ENCODE results near the gene FAM13A.
"Not testable (repeated sequence)": the region's sequence is repeated elsewhere in the genome, so short reads cannot be mapped to it uniquely, and the experiment has no call there.

The FAM13A gene

DNA sequence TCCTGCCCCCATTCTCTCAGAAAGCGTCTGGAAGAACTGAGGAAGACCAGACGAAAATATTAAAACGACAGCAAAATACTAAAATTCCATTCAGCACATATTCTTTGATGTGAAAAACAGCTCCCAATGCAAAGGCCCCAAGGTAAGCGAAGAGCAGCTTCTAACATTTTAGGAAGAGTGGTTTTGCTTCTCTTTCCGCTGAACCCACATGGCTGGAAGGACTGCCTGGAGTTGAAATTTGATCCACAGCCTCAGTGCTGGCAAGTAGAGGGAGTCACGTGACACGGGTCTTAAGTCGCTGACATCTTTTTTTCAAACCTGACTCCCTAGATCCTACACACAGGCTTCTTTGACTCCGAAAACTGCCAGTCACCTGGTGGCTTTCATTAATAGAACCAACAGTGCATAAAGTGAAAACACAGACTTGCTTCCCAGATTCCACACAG is at the start of gene FAM13A:
Gene FAM13A (minus strand): TSS at position 233 of the 446 bp plus-strand sequence. CDS start 221 bp downstream, at position 12.
- DNase-seq: peak; percentile 97

DNA sequence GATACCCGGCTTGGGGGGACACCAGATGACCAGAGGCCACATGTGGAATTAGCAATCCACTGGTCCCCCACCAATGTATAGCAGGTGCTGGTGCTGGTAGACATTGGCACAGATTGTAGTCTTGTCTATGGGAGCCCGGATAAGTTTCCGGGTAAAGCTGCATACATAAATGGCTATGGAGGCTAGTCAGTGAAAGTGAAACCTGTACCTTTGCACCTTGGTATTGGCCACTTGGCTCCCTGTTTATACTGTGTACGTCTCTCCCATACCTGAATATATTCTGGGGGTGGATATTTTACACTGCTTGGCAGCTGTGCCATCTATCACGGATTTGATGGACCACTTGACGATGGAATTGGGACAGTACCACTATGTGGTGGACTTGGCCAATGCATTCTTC is 48.7 kb upstream of the FAM13A start:
- DNase-seq: no peak

DNA sequence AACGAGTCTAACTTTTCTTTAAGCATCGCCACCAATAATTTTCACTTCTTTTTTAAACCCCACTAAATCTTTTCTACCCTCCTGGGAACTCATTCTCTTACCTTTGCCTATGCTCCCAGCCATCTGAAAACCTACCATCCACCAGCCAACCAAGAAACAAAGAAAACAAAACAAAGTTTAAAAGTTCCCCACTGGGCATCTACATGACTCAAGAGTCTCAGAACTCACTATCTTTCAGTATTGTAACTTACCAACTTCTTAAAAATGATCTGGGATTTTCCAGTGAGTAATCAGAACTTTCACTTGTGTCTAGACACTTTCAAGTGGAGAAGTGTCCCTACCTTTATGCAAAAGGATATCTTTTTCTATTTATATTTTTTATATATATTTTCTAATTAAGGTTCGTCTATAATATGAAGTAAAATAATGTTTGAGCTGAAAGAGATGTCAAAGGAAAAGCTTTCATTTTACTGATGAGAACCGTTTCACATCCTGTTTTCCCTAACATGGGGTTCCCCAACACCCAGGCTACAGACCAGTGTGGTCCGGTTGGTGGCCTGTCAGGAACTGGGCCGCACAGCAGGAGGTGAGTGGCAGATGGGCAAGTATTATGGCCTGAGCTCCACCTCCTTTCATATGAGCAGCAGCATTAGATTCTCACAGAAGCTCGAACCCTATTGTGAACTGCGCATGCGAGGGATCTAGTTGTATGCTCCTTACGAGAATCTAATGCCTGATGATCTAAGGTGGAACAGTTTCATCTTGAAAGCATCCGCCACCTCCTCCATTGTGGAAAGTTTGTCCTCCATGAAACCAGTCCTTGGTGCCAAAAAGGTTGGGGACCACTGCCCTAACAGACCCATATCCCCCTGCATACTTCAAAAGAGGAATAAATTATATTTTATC is 44.5 kb upstream of the FAM13A start:
- DNase-seq: no peak

DNA sequence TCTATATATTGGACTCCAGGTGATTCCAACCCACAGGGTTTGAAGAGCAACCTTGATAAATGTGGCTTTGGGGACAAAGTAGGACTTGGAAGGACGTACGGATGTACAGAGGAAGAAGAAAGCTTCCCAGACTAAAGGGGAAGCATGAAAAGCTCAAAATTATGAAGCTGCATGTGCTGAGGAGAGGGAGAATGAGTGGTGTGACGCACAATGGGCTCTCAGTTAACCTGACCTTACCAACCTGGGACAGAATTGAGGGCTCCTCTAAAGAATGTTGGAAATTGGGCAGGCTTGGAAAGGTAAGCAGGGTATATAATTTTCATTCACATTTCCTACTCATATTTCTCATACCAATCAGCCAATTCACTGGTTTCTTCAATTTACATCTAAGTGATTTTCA is 43.9 kb upstream of the FAM13A start:
- DNase-seq: no peak

DNA sequence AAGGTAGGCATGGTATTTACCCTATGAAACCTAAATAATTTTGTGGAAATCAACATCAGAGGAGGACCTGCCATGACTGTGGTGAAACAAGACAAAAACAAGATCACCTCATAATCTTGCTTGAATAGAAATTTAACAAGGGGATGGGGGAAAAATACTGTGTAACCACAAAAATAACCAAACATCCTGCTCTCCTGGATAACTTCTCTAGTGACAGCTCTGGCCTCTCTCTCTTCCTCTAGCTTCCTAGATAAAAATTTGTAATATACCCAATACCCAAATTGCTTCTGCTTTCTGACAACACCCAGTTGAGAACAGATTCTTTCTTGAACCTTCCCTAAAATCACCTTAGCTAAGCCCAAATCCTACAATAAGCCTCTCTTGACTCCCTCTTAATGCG is 42.5 kb upstream of the FAM13A start:
- no peak for DNase-seq

DNA sequence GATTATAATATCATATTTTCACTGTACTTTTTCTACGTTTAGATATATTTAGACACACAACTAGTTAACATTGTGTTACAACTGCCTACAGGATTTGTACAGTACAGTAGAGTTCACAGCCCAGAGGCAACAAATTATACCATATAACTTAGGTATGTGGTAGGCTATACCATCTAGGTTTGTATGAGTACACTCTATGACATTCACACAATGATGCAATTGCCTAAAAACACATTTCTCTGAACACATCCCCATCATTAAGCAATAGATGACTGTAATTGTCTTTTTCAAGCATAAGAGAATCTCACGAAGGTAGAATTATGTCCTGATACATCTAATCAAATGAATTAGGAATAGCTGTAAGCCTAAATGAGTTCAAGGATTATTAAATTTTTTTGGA is 42.0 kb upstream of the FAM13A start:
- DNase-seq: no peak

DNA sequence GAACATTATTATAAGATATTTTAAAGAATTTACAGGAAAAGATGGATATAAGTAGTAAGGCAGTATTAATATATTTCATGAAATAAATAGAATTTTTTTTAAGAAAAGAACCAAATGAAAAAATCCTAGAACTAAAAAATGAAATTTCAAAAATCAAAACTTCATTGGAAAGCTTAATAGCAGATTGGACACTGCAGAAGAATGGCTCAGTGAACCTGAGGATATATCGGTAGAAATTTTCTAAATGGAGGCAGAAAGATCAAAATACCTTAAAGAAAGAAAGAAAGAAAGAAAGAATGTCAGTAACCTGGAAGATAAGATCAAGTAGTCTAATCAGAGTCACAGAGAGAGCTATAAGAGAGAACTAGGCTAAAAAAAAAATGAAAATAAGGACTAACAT is 21.3 kb upstream of the FAM13A start:
- no peak for DNase-seq

DNA sequence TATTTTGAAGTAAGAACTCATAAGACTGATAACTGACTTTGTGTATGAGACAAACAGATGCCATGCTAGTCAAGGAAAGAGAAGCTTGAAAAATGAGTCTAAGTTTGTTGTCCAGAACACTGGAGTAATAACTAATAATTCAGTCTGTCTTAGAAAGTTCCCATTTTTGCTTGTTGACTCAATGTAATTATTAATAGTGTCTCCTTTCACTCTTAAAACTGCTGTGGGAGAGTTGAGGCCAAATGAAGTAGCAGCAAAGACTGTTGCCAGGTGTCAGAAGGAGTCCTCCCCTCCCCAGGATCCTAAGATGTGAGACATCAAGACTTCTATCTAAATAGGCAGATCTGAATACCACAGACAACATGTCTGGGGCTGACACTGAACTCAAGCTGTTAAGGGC is 20.8 kb upstream of the FAM13A start:
- no peak for DNase-seq

DNA sequence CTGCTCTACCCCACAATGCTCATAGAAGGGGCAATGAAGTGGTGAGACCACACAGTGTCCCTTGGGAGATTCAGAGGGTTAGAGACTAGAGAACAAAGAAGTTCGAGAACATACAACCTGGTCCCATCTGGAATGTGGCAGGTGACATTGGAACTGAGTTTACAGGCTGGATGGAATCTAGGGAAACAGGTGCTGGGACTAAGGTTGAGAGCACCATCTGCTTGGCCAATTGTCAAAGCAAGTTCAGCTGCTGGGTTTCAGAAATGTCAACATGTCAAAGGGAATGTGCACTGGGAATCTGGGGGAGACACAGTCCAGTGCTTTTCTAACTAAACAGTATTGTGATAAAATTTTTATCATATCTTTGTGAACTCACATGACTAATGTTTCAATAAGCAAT is 15.9 kb upstream of the FAM13A start:
- no peak for DNase-seq

DNA sequence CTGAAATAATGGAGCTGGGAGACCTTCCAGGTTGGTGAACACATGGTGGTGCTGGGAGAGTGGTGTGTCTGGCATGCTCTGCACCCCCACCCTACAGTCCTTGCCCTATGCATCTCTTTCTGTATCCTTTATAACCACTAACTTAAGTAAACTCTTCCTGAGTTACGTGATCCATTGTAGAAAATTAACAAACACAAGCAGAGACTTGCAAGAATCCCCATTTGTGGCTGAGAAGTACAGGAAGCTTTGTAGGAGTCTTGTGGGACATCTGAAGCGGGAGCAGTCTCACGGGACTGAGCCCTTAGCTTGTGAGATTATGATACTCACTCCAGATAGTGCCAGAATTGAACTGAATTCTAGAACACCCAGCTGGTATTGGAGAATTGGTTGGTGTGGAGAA is 14.3 kb upstream of the FAM13A start:
- DNase-seq: no peak

DNA sequence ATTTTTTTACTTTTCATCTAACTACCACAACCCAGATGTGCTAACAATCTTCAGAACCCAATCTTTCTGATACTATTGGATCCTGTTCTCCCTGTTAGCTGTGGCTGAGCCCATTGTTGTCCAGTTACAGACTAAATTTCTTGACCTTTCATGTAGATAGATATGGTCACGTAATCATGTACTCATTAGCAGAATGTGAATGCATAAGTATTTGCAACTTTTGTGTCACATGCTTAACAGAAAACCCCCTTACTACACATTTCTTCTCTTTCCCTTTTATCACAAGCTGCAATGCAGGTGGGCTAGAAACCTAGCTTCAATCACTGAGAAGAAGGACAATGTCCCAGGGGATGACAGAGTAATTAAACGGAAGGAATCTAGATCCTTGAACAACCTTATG is 13.1 kb upstream of the FAM13A start:
- DNase-seq: no peak

DNA sequence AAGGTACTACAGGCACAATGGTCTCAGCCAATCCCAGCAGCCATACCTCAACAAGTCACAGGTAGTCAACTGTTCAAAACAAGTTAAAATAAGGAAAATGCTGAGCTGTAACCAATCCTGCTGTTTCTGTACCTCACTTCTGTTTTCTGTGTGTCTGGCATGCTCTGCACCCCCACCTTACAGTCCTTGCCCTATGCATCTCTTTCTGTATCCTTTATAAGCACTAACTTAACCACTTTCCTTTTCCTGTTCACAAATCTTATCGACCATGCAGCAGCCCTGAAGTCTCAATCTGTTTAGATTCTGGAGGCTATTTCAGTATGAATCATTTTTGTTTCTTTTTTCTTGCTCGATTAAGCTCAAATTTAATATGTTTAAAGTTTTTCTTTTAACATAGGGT is 12.5 kb upstream of the FAM13A start:
- no peak for DNase-seq

DNA sequence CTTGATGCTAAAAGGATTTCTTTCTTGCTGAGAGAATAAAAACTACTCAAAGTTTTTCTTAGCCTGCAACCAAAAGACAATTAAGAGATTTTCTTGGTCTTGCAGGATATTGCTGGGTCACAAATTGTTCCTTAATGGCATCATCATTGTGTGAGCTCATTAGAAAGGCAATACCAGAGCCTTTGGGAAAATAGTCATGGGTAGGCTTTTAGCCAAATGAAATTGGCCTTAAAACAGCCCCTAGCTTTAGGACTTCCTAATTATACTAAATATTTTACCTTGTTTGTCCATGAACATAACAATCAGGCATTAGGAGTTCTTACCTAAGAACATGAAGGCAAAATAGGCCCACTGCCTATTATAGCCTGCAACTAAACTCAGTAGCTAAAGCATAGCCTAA is 10.4 kb upstream of the FAM13A start:
- DNase-seq: no peak

DNA sequence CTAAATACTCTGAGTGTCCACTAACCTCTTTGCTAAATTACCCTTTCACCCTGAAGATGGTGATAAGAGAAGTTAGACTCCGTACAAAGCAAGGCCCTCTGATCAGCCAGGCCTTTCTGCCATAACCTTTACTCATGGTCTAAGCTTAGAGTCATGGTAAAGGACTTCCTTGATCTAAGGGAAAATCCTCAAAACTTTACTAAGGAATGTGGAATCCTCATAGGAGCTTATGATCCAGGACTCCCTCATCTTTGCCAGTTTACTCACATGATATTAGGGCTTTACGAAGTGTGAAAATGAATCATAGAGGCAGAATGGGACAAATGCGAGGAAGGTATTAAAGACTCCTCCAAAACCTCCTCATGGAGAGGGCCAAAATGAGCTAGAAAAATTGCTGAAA is 7.9 kb upstream of the FAM13A start:
- no peak for DNase-seq

DNA sequence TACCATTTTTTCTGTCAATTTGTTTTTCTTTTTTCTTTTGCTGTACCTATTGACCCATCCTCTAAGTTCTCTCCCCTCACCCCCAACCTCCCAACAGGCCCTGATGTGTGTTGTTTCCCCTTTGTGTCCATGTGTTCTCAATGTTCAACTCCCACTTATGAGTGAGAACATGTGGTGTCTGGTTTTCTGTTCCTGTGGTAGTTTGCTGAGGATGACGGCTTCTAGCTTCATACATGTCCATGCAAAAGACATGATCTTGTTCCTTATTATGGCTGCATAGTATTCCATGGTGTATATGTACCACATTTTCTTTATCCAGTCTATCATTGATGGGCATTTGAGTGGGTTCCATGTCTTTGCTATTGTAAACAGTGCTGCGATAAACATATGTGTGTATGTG is 859 bp upstream of the FAM13A start:
- not testable (repeated sequence) for DNase-seq

DNA sequence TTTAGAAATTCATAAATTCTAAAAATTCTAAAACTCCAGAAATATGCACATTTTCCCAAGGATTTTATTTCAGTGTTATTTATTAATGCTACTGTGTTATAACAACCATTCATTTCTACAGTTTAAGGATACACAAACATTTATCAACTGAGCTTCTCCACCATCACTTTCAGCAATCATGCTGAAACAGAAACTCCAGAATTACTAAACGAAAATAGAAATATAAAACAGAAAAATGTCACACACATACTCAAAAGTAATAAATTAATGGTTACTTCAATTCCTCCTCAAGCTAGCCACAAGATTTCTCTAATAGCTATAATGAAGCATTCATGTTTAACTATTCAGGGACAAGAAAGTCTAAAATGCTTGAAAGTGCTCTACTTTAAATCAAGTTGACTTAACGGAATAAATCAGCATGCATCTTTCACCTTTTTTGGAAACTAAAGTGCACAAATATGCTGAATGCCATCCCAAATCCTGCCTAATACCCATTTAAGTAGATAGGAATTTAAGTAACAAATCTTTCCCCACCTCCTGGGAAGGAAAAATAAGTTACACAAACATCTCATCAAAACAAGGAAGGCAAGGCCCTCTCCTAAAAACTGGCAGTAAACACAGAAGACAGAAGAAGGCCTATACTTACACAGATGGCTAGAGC is 563 bp downstream of the FAM13A start:
- DNase-seq: no peak

DNA sequence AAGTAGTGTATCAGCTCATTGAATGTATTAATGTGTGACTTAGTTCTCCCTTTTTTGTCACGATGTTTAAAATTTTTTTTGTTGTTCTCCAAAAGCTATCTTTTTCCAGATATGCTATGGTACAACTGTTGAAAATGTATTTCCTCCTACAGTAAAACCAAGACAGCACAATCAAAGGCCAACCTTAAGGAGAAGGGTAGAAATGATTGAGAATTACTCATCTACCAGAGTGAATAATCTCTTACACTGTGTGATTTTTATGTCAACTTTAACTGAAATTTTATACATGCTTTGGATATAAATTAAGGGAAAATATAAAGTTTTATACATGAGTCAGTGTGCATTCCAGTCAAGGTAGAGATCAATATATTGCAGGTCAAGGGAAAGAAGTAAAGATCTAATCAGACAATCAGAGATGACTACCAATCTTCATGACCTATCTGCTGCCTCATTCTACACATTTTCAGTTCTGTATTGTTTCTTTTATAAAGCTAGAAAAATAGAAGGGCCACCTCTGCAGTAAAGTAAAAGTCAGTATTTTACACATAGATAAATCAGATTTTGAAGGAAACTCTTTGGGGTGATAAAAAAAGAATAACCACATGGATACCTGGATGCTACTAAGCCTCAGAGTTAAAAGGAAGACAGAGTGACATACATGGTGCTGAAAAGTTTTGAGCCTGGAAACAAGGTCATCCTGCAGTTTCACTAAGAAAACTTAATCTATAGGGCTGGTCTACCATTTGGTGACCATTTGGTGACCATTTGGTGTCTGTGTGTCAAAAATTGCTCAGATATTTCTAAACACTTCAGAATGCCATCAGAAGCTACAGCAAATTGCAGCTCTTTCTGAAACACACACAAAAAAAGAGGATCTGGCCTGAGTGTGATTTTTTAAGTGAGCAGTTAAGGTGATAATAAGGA is 1.6 kb downstream of the FAM13A start:
- no peak for DNase-seq

DNA sequence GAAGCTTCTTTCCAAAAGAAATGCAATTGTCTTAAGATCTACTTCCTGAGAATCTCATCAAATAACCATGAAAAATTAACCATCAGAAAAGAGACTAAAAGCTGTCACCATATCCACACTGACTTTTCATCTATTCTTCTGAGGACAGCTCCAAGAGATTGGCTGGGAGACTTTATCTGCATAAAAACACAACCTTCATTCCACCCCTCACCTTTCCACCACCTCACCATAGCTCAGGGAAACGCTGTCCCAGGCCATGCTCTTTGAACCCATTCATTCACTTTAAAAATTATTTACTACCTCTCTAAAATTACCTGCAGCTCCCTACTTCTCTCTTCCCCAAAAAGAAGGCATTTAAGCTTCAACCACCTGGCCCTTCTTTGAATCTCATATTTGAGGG is 2.4 kb downstream of the FAM13A start:
- DNase-seq: no peak

DNA sequence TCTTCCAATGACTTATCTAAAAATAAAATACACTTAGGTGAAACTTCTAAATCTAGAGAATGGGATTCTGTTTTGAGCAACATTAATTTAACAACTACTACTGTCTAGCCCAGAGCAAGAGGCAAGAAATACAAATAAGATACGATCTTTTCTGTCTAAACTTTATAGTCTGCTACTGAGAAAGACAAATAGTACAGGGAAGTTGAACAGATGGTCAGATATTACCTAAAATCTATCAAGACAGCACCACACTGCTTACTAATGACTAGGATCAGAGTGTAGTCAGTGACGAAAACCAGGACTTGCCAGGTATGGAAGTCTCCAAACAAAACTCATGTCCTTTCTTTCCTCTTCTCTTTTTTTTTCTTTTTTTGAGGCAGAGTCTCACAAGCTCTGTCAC is 7.1 kb downstream of the FAM13A start:
- DNase-seq: no peak

DNA sequence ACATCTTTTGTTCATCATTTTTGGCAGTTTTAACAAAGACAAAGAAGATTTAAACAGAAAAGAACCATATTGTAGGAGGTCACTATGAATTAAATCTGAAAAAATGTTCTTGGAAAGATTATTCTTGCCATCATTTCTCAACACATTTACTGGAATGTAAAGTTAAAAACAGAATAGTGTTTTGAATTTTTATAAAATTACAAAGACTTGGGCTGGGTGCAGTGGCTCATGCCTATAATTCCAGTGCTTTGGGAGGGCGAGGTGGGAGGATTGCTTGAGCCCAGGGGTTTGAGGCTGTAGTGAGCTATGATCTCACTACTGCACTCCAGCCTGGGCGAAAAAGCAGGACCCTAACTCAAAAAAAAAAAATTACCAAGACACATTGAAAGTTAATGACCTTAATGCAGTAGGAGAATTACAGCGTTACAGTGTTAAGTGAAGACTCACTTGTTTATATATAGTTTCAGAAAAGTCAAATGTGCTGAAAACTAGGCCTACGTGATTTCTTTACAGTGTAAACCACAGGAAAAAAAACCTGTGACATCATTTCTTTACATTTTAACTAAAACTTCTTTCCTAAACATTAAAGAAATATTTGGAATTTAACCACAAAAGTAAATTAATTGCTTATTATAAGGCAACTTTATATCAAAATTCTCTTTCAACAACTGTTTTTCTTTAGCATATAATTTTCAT is 7.9 kb downstream of the FAM13A start:
- DNase-seq: no peak

DNA sequence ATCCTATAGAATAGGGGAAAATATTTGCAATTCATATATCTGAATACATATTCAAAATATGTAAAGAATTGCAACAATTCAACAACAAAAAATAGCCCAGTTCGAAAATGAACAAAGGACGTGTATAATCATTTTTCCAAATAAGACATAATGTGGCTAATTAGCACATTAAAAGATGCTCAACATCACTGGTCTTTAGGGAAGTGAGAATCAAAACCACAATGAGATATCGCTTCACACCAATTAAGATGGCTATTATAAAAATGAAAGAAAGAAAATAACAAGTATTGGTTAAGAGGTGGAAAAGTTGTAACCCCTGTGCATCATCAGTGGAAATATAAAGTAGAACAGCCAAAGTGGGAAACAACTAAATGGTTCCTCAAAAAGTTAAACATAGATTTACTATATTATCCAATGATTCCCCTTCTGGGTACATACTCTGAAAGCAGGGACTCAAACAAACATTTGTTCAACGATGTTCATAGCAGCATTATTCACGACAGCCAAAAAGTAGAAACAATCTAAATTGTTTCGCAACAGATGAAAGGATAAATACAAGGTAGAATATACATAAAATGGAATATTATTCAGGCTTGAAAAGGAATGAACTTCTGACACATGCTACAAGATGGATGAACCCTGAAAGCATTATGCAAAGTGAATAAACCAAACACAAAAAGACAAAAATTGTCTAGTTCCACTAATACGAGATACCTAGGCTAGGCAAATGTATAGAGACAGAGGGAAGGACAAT is 12.7 kb downstream of the FAM13A start:
- DNase-seq: no peak

DNA sequence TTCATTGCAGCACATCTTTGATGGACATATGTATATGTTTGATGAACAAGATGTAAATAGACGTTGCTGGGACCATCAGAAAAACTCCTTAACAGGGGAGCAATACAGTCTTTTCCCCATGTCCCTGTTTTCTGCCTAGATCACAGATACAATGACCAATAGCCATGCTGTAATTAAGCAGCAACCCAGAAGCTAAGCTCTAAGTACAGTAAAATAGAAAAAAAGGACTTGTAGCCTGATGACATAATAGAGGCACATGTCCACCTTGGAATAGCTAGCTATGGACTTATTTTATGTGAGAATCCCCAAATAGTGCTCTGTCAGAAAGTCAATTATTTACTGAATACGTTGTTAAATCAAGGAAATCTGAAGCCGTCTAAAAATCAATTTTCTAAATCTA is 14.9 kb downstream of the FAM13A start:
- no peak for DNase-seq

Measured in NCI-H2029 treated with DMSO at 0.1 percent for 48 hours (cell line).